Measurements from ENCODE around the gene GAPT. TPM values are rescaled to one million over a fixed set of nuclear protein-coding genes. Genes with fewer than 3 reads are reported as not detected.
"Not testable (repeated sequence)": the region's sequence is repeated elsewhere in the genome, so short reads cannot be mapped to it uniquely, and the experiment has no call there.

The GAPT gene
- total RNA-seq, 4 donors from 2014 or later: 0.39 to 1.6 TPM; not detected in 2

DNA sequence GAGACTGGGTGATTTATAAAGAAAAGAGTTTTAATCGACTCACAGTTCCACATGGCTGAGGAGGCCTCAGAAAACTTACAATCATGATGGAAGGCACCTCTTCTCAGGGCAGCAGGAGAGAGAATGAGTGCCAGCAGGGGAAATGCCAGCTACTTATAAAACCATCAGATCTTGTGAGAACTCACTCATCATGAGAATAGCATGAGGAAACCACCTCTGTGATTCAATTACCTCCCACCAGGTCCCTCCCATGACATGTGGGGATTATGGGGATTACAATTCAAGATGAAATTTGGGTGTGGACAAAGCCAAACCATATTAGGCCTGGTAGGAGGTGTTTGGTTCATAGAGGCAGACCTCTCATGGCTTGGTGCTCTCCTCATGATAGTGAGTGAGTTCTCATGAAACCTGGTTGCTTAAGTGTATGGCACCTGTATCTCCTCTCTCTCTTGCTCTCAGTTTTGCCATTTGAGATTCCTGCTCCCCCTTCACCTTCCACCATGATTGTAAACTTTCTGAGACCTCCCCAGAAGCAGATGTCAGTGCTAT lies 39.8 kb downstream of the GAPT start:
- TF ChIP-seq, protein P1, sequence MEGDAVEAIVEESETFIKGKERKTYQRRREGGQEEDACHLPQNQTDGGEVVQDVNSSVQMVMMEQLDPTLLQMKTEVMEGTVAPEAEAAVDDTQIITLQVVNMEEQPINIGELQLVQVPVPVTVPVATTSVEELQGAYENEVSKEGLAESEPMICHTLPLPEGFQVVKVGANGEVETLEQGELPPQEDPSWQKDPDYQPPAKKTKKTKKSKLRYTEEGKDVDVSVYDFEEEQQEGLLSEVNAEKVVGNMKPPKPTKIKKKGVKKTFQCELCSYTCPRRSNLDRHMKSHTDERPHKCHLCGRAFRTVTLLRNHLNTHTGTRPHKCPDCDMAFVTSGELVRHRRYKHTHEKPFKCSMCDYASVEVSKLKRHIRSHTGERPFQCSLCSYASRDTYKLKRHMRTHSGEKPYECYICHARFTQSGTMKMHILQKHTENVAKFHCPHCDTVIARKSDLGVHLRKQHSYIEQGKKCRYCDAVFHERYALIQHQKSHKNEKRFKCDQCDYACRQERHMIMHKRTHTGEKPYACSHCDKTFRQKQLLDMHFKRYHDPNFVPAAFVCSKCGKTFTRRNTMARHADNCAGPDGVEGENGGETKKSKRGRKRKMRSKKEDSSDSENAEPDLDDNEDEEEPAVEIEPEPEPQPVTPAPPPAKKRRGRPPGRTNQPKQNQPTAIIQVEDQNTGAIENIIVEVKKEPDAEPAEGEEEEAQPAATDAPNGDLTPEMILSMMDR (IDR thresholded peaks at IDR 0.05): no peak
- TF ChIP-seq POLR2A (IDR thresholded peaks at IDR 0.05): no peak
- intact Hi-C loops (cut with DNase I; ENCODE audit: low total_unique reads): no loop called here
- 67 to 88% methylated on average over 1 of the region's 1 CpG for WGBS, 2 donors
- no peak overlapping the region for H3K4me3 ChIP-seq (ENCODE audit: low read depth, poor library complexity, severe bottlenecking)
- DNase-seq (ENCODE audit: low spot score in 2 of 2): no peak

- DNase-seq (ENCODE audit: low spot score in 2 of 2); intact Hi-C loops (cut with DNase I; ENCODE audit: low total_unique reads); H3K4me3 ChIP-seq (ENCODE audit: low read depth, poor library complexity, severe bottlenecking): not testable (repeated sequence)
- WGBS, 2 donors: 92 to 93% methylated on average over 9 of the region's 9 CpGs
These were observed 50.7 kb downstream of the GAPT start for GRCh38 chr5:58541935-58542334.

DNA sequence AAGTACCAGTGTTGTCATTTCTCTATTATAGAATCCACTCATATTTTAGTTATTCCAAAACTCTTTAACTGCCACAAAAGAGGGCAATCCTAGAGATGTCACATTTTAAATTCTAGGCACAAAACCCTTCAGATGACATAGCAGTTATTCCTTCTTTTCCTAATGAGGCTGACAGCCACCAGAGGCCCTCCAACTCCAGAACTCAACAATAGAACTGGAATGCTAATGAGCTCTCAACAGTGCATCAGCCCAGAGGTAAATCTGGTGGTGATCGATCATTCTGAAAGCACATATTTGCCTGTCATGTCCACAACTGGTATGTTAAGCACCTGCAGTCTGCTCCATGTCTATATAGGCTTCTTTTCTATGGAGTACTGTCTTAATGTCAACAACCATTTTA lies 51.5 kb downstream of the GAPT start:
- TF ChIP-seq, protein P1 (IDR thresholded peaks at IDR 0.05): no peak
- TF ChIP-seq POLR2A (IDR thresholded peaks at IDR 0.05): no peak
- intact Hi-C loops (cut with DNase I; ENCODE audit: low total_unique reads): no loop called here
- H3K4me3 ChIP-seq (ENCODE audit: low read depth, poor library complexity, severe bottlenecking): no peak overlapping the region
- 47 to 61% methylated on average over 1 of the region's 1 CpG for WGBS, 2 donors
- DNase-seq (ENCODE audit: low spot score in 2 of 2): no peak

GRCh38 chr5:58543723-58544122 lies 52.5 kb downstream of the GAPT start:
- DNase-seq (ENCODE audit: low spot score in 2 of 2): no peak
- 92 to 94% methylated on average over 2 of the region's 2 CpGs for WGBS, 2 donors
- TF ChIP-seq, protein P1 (IDR thresholded peaks at IDR 0.05): no peak
- no peak for TF ChIP-seq POLR2A (IDR thresholded peaks at IDR 0.05)
- intact Hi-C loops (cut with DNase I; ENCODE audit: low total_unique reads): no loop called here
- H3K4me3 ChIP-seq (ENCODE audit: low read depth, poor library complexity, severe bottlenecking): no peak overlapping the region

DNA sequence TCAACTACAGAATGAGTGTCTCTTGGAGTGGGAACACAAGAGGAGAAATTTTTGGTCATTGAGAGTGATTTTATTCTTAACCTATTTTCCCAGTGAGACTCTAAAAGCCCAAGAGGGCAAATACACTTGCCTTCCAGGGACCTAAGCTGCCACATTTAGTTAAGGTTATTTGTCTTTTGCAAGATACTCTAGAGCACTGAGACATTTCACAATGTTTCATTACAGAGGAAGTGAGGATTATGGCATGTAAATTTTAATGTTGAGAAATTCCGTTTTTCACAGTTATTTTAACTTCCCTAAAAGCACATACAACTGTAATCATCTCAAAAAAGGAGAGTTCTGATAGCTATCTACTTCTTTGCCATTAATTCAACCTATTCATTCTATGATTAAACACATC lies 53.0 kb downstream of the GAPT start:
- no peak for DNase-seq (ENCODE audit: low spot score in 2 of 2)
- 46 to 58% methylated on average over 1 of the region's 1 CpG for WGBS, 2 donors
- TF ChIP-seq, protein P1 (IDR thresholded peaks at IDR 0.05): no peak
- TF ChIP-seq POLR2A (IDR thresholded peaks at IDR 0.05): no peak
- intact Hi-C loops (cut with DNase I; ENCODE audit: low total_unique reads): no loop called here
- H3K4me3 ChIP-seq (ENCODE audit: low read depth, poor library complexity, severe bottlenecking): no peak overlapping the region

GRCh38 chr5:58544926-58545325 lies 53.7 kb downstream of the GAPT start:
- 44 to 60% methylated on average over 2 of the region's 2 CpGs for WGBS, 2 donors
- intact Hi-C loops (cut with DNase I; ENCODE audit: low total_unique reads): no loop called here

More at GRCh38 chr5:58544926-58545325, 53.7 kb downstream of the GAPT start:
- no peak for DNase-seq (ENCODE audit: low spot score in 2 of 2)
- no peak for TF ChIP-seq POLR2A (IDR thresholded peaks at IDR 0.05)
- TF ChIP-seq, protein P1 (IDR thresholded peaks at IDR 0.05): no peak
- H3K4me3 ChIP-seq (ENCODE audit: low read depth, poor library complexity, severe bottlenecking): no peak overlapping the region
